ENCODE measurements around the gene TICRR.

TICRR gene

GRCh38 chr15:89611317-89611716 is 36.0 kb downstream of the TICRR start:
- no peak overlapping the region for H3K4me3 ChIP-seq (ENCODE audit: control insufficient read depth, low read depth, low read length)
- no peak for DNase-seq (ENCODE audit: low read depth)
- TF ChIP-seq CTCF (IDR thresholded peaks at IDR 0.05; ENCODE audit: control insufficient read depth, insufficient read depth, low read depth, low read length, missing control alignments) = no peak

- no peak for DNase-seq (ENCODE audit: low read depth)
- no peak overlapping the region for H3K4me3 ChIP-seq (ENCODE audit: control insufficient read depth, low read depth, low read length)
- no peak for TF ChIP-seq CTCF (IDR thresholded peaks at IDR 0.05; ENCODE audit: control insufficient read depth, insufficient read depth, low read depth, low read length, missing control alignments)
These were observed 37.8 kb downstream of the TICRR start for GRCh38 chr15:89613031-89613430.

- no peak for DNase-seq (ENCODE audit: low read depth)
- no peak overlapping the region for H3K4me3 ChIP-seq (ENCODE audit: control insufficient read depth, low read depth, low read length)
- TF ChIP-seq CTCF (IDR thresholded peaks at IDR 0.05; ENCODE audit: control insufficient read depth, insufficient read depth, low read depth, low read length, missing control alignments) = no peak
These were observed 38.9 kb downstream of the TICRR start for GRCh38 chr15:89614164-89614563.

GRCh38 chr15:89615135-89615534 is 39.9 kb downstream of the TICRR start:
- no peak for TF ChIP-seq CTCF (IDR thresholded peaks at IDR 0.05; ENCODE audit: control insufficient read depth, insufficient read depth, low read depth, low read length, missing control alignments)
- DNase-seq (ENCODE audit: low read depth) = no peak
- H3K4me3 ChIP-seq (ENCODE audit: control insufficient read depth, low read depth, low read length) = no peak overlapping the region

- no peak for TF ChIP-seq CTCF (IDR thresholded peaks at IDR 0.05; ENCODE audit: control insufficient read depth, insufficient read depth, low read depth, low read length, missing control alignments)
- no peak overlapping the region for H3K4me3 ChIP-seq (ENCODE audit: control insufficient read depth, low read depth, low read length)
- DNase-seq (ENCODE audit: low read depth) = no peak
These were observed 41.0 kb downstream of the TICRR start for GRCh38 chr15:89616228-89616627.

- no peak for TF ChIP-seq CTCF (IDR thresholded peaks at IDR 0.05; ENCODE audit: control insufficient read depth, insufficient read depth, low read depth, low read length, missing control alignments)
- no peak for DNase-seq (ENCODE audit: low read depth)
- no peak overlapping the region for H3K4me3 ChIP-seq (ENCODE audit: control insufficient read depth, low read depth, low read length)
These were observed 46.3 kb downstream of the TICRR start for GRCh38 chr15:89621547-89621946.

- DNase-seq (ENCODE audit: low read depth) = no peak
- TF ChIP-seq CTCF (IDR thresholded peaks at IDR 0.05; ENCODE audit: control insufficient read depth, insufficient read depth, low read depth, low read length, missing control alignments) = no peak
These were observed 47.9 kb downstream of the TICRR start for GRCh38 chr15:89623165-89623564.

More at GRCh38 chr15:89623165-89623564, 47.9 kb downstream of the TICRR start:
- no peak overlapping the region for H3K4me3 ChIP-seq (ENCODE audit: control insufficient read depth, low read depth, low read length)
